Retinal pigment epithelial cell (primary cell): Measurements from ENCODE around the gene BBS9.
"Not testable (repeated sequence)": the region's sequence is repeated elsewhere in the genome, so short reads cannot be mapped to it uniquely, and the experiment has no call there.

Experiments
- DNase-seq: peaks from one replicate; pipeline ENCODE4 v3.0.0-alpha.2; 2010; ENCODE audit warnings: low read depth
- H3K4me3 ChIP-seq: 2 replicates; pipeline ENCODE4 v1.5.1; 2011; ENCODE audit warnings: mild to moderate bottlenecking, low read length, control low read depth, moderate library complexity
- TF ChIP-seq, protein P1 (sequence below): conservative IDR thresholded peaks from 2 replicates; pipeline ENCODE4 v1.5.1; 2011; ENCODE audit warnings: low read depth, low read length, control low read depth, inconsistent platforms

BBS9 gene

DNA sequence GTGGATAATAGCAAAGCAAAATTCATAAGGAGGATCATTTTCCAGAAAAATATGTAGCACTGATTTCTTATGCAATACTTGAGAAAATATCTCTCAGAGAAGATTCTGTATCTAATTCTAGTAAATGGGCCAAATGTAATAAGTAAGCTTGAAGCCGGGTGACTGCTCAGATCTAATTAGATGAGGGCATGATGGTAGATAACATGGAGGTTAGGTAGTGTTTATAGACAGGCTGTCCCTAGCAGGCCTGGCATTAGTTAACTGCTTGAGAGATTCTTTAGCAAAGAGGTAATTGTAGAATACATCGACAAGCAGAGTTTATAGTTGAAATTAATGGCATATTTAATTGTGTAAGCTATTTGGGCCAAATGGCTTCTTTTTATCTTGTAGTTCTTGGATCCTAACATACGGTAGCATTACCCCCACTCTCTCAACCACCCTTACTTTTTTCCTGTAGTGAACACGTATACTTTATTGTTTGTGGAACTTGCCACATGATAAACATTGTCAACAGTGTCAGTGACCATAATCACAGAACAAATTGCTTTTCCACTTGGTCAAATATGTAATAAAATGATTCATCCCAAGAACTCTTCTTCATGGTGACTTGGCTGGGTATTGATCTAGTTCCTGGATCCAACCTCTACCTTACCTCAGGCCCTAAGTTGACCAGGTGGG, 343.1 kb downstream of the BBS9 start:
- DNase-seq = no peak
- H3K4me3 ChIP-seq = no peak overlapping the region
- TF ChIP-seq, protein P1, sequence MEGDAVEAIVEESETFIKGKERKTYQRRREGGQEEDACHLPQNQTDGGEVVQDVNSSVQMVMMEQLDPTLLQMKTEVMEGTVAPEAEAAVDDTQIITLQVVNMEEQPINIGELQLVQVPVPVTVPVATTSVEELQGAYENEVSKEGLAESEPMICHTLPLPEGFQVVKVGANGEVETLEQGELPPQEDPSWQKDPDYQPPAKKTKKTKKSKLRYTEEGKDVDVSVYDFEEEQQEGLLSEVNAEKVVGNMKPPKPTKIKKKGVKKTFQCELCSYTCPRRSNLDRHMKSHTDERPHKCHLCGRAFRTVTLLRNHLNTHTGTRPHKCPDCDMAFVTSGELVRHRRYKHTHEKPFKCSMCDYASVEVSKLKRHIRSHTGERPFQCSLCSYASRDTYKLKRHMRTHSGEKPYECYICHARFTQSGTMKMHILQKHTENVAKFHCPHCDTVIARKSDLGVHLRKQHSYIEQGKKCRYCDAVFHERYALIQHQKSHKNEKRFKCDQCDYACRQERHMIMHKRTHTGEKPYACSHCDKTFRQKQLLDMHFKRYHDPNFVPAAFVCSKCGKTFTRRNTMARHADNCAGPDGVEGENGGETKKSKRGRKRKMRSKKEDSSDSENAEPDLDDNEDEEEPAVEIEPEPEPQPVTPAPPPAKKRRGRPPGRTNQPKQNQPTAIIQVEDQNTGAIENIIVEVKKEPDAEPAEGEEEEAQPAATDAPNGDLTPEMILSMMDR = no peak

DNA sequence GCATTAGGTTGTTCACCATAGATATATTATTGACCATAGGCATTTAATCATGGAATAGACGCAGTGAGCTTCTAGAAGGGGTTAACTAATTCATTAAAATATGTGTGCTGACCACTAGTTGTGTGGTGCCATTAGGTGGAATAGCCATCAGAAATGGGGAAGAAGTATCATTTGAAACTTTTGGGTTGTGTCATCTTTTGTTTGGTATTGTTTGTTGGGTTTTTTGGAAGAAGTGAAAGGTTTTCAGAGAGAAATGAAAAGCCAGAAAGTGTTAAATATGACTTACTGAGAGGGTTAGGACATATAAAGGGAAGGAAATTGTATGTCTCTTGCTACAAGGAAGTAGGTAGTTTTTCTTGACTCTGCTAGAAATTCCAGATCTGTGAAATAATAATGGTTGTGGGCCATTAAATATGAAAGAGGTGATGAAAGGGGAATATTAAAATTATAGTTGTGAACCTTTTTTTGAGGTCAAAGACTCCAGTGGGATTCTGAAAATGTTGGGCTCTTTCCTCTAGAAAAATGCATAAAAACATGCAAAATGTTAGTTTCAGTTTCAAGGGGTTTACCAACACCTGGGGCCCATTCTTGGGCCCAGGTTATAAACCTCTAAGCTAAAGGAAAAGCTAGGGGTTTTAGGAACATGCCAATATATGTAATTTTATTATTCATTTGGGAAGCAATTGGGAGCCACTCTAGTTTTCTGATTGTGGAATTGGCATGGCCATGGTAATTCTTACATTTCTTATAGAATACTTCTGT, 348.5 kb downstream of the BBS9 start:
- no peak for DNase-seq
- TF ChIP-seq, protein P1 = no peak
- H3K4me3 ChIP-seq = no peak overlapping the region

DNA sequence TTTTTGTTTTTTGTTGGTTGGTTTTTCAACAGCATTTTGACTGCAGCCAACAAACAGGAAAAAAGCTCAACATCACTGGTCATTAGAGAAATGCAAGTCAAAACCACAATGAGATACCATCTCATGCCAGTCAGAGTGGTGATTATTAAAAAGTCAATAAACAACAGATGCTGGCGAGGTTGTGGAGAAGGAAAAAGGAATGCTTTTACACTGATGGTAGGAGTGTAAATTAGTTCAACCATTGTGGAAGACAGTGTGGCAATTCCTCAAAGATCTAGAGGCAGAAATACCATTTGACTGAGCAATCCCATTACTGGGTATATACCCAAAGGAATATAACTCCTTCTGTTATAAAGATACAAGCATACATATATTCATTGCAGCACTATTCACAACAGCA, 355.1 kb downstream of the BBS9 start:
- not testable (repeated sequence) for H3K4me3 ChIP-seq, DNase-seq

DNA sequence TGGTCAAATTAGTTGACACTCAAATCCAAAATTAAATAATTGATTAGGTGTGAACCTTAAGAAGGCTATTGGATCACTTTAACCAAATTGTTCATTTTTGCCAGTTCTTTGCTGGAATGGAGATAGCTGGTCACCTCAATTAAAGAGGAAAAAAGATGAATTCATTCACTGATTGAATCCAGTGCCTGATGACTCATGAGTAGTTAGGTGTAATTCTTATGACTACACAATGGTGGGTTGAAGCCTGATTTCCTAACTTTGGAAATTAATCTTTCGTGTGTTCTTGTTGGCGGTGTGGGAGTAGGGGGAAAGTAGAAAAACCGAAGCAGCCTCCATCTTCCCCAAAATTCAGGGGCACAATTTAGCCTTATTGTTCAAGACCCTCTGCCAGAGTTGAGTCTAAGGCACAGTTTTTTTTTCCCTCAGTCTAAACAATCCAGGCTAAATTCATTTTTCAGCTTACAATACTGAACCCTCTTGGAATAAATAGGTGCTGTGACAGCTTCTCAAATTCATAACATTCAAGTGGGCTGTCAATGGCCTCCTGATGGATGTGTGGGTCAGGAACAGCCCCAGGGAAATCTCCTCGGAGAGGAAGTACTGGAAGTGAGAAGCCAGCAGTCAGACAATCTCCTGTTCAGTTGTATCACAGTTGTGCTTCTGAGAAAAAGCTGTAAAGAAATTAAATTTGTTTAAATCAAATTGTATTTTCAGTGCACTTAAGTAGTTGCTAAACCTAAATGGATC, 356.6 kb downstream of the BBS9 start:
- TF ChIP-seq, protein P1 = no peak
- no peak overlapping the region for H3K4me3 ChIP-seq
- DNase-seq = no peak

DNA sequence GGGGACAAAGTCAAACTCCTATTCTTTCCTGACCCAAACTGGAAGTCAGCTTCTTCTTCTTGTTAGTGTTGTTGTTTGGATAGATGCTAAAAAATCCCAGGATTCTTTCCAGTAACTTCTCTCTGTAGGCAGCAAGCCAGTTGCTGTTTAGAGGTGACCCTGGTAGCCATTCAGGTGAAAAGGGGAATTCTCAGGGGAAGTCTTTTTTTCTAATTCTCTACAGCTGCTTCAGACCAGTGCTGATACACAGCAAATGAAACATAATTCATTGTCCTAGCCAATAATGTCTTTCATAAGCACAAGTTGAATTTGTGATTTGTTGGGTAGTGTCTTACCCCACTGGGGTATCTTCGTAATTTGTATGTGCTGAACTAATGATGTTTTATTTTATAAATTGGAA, 357.3 kb downstream of the BBS9 start:
- H3K4me3 ChIP-seq = no peak overlapping the region
- TF ChIP-seq, protein P1 = no peak
- no peak for DNase-seq

DNA sequence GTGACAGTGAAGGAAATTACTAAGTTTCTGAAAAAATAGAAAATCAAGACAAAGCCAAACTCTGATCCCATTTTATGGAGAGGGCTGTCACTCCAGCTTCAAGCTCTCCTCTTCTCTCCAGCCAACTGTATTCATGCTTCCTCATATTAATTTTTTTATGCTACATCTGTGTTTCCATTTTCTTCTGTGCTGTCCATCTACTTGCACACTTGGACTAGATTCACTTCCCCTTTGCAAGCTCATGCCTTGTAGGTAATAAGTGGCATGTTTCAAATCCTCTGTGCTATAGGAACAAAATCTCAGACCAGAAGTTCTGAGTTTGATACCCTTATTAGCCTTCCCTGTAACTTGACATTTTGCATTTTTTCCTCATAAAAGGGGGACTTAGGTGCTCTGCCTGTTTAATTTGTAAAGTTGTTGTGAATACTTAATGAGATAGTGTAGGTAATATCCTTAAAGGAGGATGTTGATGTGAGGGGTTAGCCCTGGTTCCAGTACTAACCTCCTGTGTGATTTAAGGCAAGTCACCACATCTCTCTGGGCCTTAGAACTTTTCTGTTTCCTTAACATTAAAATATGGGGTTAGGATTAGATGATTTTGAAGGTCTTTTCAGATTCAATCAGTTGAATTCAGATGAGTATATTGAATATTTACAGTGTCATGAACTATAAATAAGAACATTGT, 358.8 kb downstream of the BBS9 start:
- TF ChIP-seq, protein P1 = no peak
- no peak for DNase-seq
- no peak overlapping the region for H3K4me3 ChIP-seq

DNA sequence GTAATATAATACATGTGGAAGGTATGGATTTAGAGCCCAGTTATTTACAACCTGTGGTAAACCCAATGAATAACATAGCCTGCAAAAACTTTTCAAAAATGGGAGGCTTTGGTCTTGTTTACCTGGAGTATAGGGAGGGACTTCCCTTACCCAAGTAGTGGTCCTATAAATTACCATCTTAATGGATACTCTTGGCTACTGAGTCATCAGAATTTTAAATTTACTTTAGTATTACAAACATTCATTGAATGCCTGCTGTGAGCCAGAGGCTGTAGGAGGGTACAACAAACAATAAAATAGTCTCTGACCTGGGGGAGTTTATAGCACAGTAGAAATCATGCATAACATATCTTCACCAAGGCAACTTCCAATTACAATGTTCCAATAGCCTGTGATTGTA, 365.1 kb downstream of the BBS9 start:
- no peak for DNase-seq
- H3K4me3 ChIP-seq = no peak overlapping the region
- TF ChIP-seq, protein P1 = no peak
